Adrenal gland (tissue), 12 donors: ENCODE data around the gene SLC1A2. TPM values are rescaled to one million over a fixed set of nuclear protein-coding genes. Genes with fewer than 3 reads are reported as not detected.

Experiments
- DNase-seq, 7 donors: peaks; one replicate each; pipeline ENCODE4 v3.0.0-alpha.2; 2019 to 2020
- H3K27ac ChIP-seq, 5 donors: fragments of 200-600 bp; sonication (generic) in 4 of 5; 1 replicate in 3 of 5; 2 replicates in 2 of 5; pipeline versions ENCODE4 v1.5.1 to v1.8.0; 2016 to 2020; ENCODE audit warnings: mild to moderate bottlenecking in 1 of 5
- H3K27me3 ChIP-seq: fragments of 200-600 bp; 2 replicates; pipeline ENCODE4 v1.8.0; 2021
- H3K36me3 ChIP-seq, 2 donors: fragments of 200-600 bp; replicated peaks in 1 of 2; 1 replicate in 1 of 2; 2 replicates in 1 of 2; pipeline versions ENCODE4 v1.5.1 to v1.8.0; 2018 to 2022
- H3K4me1 ChIP-seq, 2 donors: fragments of 200-600 bp; replicated peaks in 1 of 2; 1 replicate in 1 of 2; 2 replicates in 1 of 2; pipeline versions ENCODE4 v1.5.1 to v1.8.0; 2018 to 2021
- H3K4me3 ChIP-seq, 4 donors: fragments of 200-600 bp; sonication (generic) in 3 of 4; one replicate each; pipeline ENCODE4 v1.5.1; 2016 to 2018
- H3K9me3 ChIP-seq, 3 donors: fragments of 200-600 bp; sonication (generic) in 1 of 3; replicated peaks in 1 of 3; 1 replicate in 2 of 3; 2 replicates in 1 of 3; pipeline versions ENCODE4 v1.5.1 to v1.8.0; 2016 to 2021
- POLR2A ChIP-seq, 2 donors: fragments of 450-650 bp; IDR thresholded peaks; one replicate each; pipeline ENCODE4 v1.6.1; 2017; ENCODE audit warnings: antibody characterized with exemption in 2 of 2, mild to moderate bottlenecking in 2 of 2, moderate library complexity in 1 of 2
- WGBS, 4 donors: extraction: QIAGEN DNeasy Blood & Tissue Kit in 2 of 4; methylation state at CpG; one replicate each; pipeline versions ENCODE4 v1.1.5 to v1.1.7; 2013 to 2017; 5-methylcytosine and 5-hydroxymethylcytosine counted together
- intact Hi-C, 2 donors: fragments of 100-400 bp; cut with DNase I; formaldehyde crosslinking; loops; one replicate each; pipeline versions ENCODE4 v1.14.1 to v1.15.0; 2022 to 2023
- polyA plus RNA-seq, 3 donors: library from polyadenylated mRNA; stranded (reverse); fragments of 200-250 nt in 2 of 3; fragments of 350-450 nt in 1 of 3; fragmentation: Illumina TruSeq in 1 of 3; extraction: RNeasy Lipid Tissue Mini Kit (QIAGEN cat#74804) in 1 of 3; gene quantifications; one replicate each; pipeline ENCODE4 v1.2.3, GENCODE V29; 2013 to 2014
- total RNA-seq, 9 donors: library from RNA; depleted of rRNA in 4 of 9; stranded (reverse); fragments of >200 nt in 4 of 9; fragments of 120-200 nt in 1 of 9; fragmentation: NEBNext Ultra II Directional in 1 of 9; extraction: Animal tissue kit (Norgen Biotek cat#: 25700) in 1 of 9; gene quantifications; one replicate each; pipeline versions ENCODE4 v1.1.0 to v1.2.4, GENCODE V29; 2013 to 2023
- TF ChIP-seq, protein P1 (sequence below), 6 experiments: fragments of 450-650 bp in 4 of 6; fragments of 200-600 bp in 2 of 6; sonication (generic) in 1 of 6; IDR thresholded peaks; 1 replicate in 5 of 6; 2 replicates in 1 of 6; pipeline versions ENCODE4 v1.5.1 to v1.8.0; 2016 to 2021; ENCODE audit warnings: antibody characterized with exemption in 6 of 6, mild to moderate bottlenecking in 2 of 6, moderate library complexity in 1 of 6
- donor health status: healthy with polysubstance abuse.
- donor health status: Bipolar disorder and iron deficiency.
- donor health status: DM: yes; HTN: yes; CAD: no.
- donor health status: DM: no; HTN: no; CAD: no.
- donor health status: DM: no; HTN: no; CAD: no.
- donor health status: DM: yes; HTN: yes; CAD: no.

SLC1A2 gene
- total and polyA plus RNA-seq, 12 donors, result 1.4 to 517 (median 8.7) TPM

DNA sequence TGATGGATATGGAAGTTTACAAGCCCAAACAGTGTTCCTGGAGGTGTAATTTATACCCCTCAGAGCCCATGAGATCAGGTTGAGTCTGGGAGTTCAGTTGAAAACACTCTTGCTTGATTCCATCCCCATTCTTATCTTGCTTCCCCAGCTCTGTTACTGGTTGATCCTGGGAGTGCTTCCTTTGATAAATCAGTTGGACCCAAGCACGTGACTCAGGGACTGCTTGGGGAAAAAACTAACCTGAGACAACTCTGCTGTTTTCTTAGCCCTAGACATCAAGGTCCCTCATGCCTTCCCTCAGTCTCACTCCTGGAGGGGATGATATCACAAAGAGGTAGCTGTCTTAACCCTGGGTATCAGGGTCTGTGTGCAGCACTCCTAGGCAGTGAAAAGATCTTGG, 35.0 kb upstream of the SLC1A2 start:
- no peak for DNase-seq
- intact Hi-C loops, result no loop called here
- 33 to 100% (median 63%) methylated on average over 1 of the region's 1 CpG for WGBS, 4 donors
- H3K27ac ChIP-seq, result no peak overlapping the region
- no peak overlapping the region for H3K4me3 ChIP-seq
- no peaks in the 10 kb centered on the region for H3K36me3 ChIP-seq
- peaks cover 0 to 10% of the 10 kb centered on the region in 2 donors for H3K4me1 ChIP-seq
- no peaks in the 10 kb centered on the region for H3K9me3 ChIP-seq
- TF ChIP-seq POLR2A (IDR thresholded peaks at IDR 0.05), result no peak
- TF ChIP-seq, protein P1, sequence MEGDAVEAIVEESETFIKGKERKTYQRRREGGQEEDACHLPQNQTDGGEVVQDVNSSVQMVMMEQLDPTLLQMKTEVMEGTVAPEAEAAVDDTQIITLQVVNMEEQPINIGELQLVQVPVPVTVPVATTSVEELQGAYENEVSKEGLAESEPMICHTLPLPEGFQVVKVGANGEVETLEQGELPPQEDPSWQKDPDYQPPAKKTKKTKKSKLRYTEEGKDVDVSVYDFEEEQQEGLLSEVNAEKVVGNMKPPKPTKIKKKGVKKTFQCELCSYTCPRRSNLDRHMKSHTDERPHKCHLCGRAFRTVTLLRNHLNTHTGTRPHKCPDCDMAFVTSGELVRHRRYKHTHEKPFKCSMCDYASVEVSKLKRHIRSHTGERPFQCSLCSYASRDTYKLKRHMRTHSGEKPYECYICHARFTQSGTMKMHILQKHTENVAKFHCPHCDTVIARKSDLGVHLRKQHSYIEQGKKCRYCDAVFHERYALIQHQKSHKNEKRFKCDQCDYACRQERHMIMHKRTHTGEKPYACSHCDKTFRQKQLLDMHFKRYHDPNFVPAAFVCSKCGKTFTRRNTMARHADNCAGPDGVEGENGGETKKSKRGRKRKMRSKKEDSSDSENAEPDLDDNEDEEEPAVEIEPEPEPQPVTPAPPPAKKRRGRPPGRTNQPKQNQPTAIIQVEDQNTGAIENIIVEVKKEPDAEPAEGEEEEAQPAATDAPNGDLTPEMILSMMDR (IDR thresholded peaks at IDR 0.05), result no peak
- peaks cover 3% of the 10 kb centered on the region for H3K27me3 ChIP-seq

DNA sequence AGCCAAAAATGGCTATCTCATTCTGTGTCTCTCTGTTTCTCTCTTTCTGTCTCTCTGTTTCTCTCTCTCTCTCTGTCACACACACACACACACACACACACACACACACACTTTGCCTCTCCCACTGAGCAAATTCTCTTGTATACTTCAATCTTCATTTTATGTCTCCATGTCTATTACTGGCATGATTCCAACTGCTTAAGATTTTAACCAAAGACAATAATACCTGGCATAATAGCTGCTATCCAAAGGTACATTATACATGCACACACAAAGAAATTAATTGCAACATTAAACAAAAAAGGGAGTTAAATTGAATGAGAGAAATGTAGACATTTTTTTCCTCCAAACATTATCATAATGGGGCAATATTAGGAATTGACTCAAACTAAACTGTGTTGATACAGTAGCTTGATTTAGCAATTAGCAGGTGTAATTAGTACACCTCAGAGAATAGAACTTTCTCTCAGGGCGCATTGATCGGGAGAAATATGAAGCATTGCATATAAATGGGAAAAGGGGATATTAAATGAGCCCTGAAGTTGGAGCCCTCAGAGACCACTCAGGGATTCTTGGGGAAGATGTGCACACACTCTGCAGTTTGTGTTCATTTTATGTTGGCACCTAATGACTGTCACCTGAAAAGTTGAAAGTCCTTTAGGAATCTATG, 17.4 kb upstream of the SLC1A2 start:
- Histone ChIP-seq H3K27ac (no peak overlapping the region), H3K36me3 (no peaks in the 10 kb centered on the region), H3K4me1 (no peaks in the 10 kb centered on the region), H3K4me3 (no peak overlapping the region), H3K27me3 (peaks cover 4% of the 10 kb centered on the region), H3K9me3 (no peaks in the 10 kb centered on the region)
- no peak for DNase-seq
- TF ChIP-seq POLR2A (IDR thresholded peaks at IDR 0.05), result no peak
- TF ChIP-seq, protein P1 (IDR thresholded peaks at IDR 0.05), result no peak
- WGBS, 4 donors, result 87 to 95% (median 94%) methylated on average over 2 of the region's 2 CpGs
- intact Hi-C loops, result no loop called here

- Histone ChIP-seq H3K27ac (no peak overlapping the region), H3K4me1 (no peaks in the 10 kb centered on the region), H3K27me3 (peaks cover 6% of the 10 kb centered on the region), H3K9me3 (no peaks in the 10 kb centered on the region), H3K4me3 (no peak overlapping the region), H3K36me3 (no peaks in the 10 kb centered on the region)
- no peak for DNase-seq
- intact Hi-C loops, result no loop called here
- TF ChIP-seq, protein P1 (IDR thresholded peaks at IDR 0.05), result no peak
- no peak for TF ChIP-seq POLR2A (IDR thresholded peaks at IDR 0.05)
- WGBS, 4 donors, result 56 to 68% (median 60%) methylated on average over 3 of the region's 3 CpGs
Measured at GRCh38 chr11:35433588-35433987, 14.2 kb upstream of the SLC1A2 start.

DNA sequence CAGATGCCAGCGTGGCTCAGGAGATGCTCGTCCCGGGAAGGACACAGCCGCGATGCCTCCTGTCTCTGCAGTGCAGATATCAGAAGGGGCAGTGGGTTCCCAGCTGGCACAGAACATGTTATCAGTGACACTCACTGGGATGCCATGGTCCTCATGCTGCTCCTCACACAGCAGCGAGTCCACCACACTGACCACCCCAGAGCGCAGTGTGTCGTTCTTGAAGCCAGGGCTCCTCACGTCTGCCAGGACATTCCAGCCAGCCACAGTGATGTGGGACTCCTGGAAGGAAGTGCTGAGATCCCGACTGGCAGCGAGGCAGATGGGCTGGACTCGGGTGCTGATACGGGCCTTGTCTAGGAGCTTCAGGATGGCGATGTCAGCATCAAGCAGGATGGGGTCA, 13.1 kb upstream of the SLC1A2 start:
- intact Hi-C loops, result no loop called here
- WGBS, 4 donors, result 87 to 91% (median 89%) methylated on average over 13 to 14 of the region's 14 CpGs
- Histone ChIP-seq H3K36me3 (no peaks in the 10 kb centered on the region), H3K9me3 (no peaks in the 10 kb centered on the region), H3K27me3 (peaks cover 6% of the 10 kb centered on the region), H3K4me1 (no peaks in the 10 kb centered on the region), H3K27ac (no peak overlapping the region), H3K4me3 (no peak overlapping the region)
- TF ChIP-seq POLR2A (IDR thresholded peaks at IDR 0.05), result no peak
- TF ChIP-seq, protein P1 (IDR thresholded peaks at IDR 0.05), result no peak
- no peak for DNase-seq
